ENCODE data around the gene AVEN. TPM values are rescaled to one million over a fixed set of nuclear protein-coding genes. Genes with fewer than 3 reads are reported as not detected.

AVEN gene
- total RNA-seq, 2 donors from 2014 or later: 18.9 to 20.7 TPM

GRCh38 chr15:33963831-33964664, 75.0 kb downstream of the AVEN start:
- Histone ChIP-seq H3K9me3 (ENCODE audit: control insufficient read depth, low read length) (no peaks in the 10 kb centered on the region), H3K9ac (ENCODE audit: extremely low read depth, low read length, poor library complexity, severe bottlenecking) (no peak overlapping the region), H3K4me3 (ENCODE audit: low read length) (no peak overlapping the region), H3K27me3 (ENCODE audit: control insufficient read depth, insufficient read depth, low read length, poor library complexity, severe bottlenecking) (no peaks in the 10 kb centered on the region), H3K27ac (ENCODE audit: low read depth, low read length) (no peak overlapping the region), H3K36me3 (ENCODE audit: control insufficient read depth, insufficient read depth, low read length) (no peaks in the 10 kb centered on the region), H3K4me1 (ENCODE audit: control insufficient read depth, insufficient read depth, low read length) (peaks cover 5% of the 10 kb centered on the region)
- peaks cover 10% of the 10 kb centered on the region for H3K4me1 Mint-ChIP-seq
- no peaks in the 10 kb centered on the region for H3K36me3 Mint-ChIP-seq (ENCODE audit: low read depth)
- WGBS, 2 experiments (ENCODE audit: insufficient coverage in 1 of 2, insufficient read length in 1 of 2): 70% methylated on average over 5 of the region's 8 CpGs; no CpG with 5 or more reads in 1 of the 2 experiments
- H3K27ac Mint-ChIP-seq: no peak overlapping the region
- peak; percentile 90 for TF ChIP-seq CTCF (conservative IDR thresholded peaks at IDR 0.05)
- no peak for DNase-seq
- H3K9me3 Mint-ChIP-seq: no peaks in the 10 kb centered on the region
- H3K4me3 Mint-ChIP-seq: no peak overlapping the region
- H3K27me3 Mint-ChIP-seq (ENCODE audit: insufficient read depth): no peaks in the 10 kb centered on the region

- Histone ChIP-seq H3K27me3 (ENCODE audit: control insufficient read depth, insufficient read depth, low read length, poor library complexity, severe bottlenecking) (no peaks in the 10 kb centered on the region), H3K4me1 (ENCODE audit: control insufficient read depth, insufficient read depth, low read length) (no peaks in the 10 kb centered on the region), H3K9ac (ENCODE audit: extremely low read depth, low read length, poor library complexity, severe bottlenecking) (no peak overlapping the region), H3K4me3 (ENCODE audit: low read length) (no peak overlapping the region), H3K27ac (ENCODE audit: low read depth, low read length) (no peak overlapping the region), H3K9me3 (ENCODE audit: control insufficient read depth, low read length) (no peaks in the 10 kb centered on the region), H3K36me3 (ENCODE audit: control insufficient read depth, insufficient read depth, low read length) (no peaks in the 10 kb centered on the region)
- H3K4me1 Mint-ChIP-seq: no peaks in the 10 kb centered on the region
- no peaks in the 10 kb centered on the region for H3K9me3 Mint-ChIP-seq
- no peaks in the 10 kb centered on the region for H3K36me3 Mint-ChIP-seq (ENCODE audit: low read depth)
- no peak overlapping the region for H3K27ac Mint-ChIP-seq
- no peak for DNase-seq
- TF ChIP-seq CTCF (conservative IDR thresholded peaks at IDR 0.05): no peak
- H3K4me3 Mint-ChIP-seq: no peak overlapping the region
- H3K27me3 Mint-ChIP-seq (ENCODE audit: insufficient read depth): no peaks in the 10 kb centered on the region
- 98 to 100% methylated on average over 1 to 3 of the region's 3 CpGs for WGBS, 2 experiments (ENCODE audit: insufficient coverage in 1 of 2, insufficient read length in 1 of 2)
Measured at GRCh38 chr15:33960549-33960935, 78.5 kb downstream of the AVEN start.

- Mint-ChIP-seq H3K9me3 (no peaks in the 10 kb centered on the region), H3K4me1 (no peaks in the 10 kb centered on the region), H3K27ac (no peak overlapping the region), H3K4me3 (no peak overlapping the region), H3K36me3 (ENCODE audit: low read depth) (no peaks in the 10 kb centered on the region), H3K27me3 (ENCODE audit: insufficient read depth) (no peaks in the 10 kb centered on the region)
- H3K4me3 ChIP-seq (ENCODE audit: low read length): no peak overlapping the region
- no peaks in the 10 kb centered on the region for H3K36me3 ChIP-seq (ENCODE audit: control insufficient read depth, insufficient read depth, low read length)
- no peaks in the 10 kb centered on the region for H3K27me3 ChIP-seq (ENCODE audit: control insufficient read depth, insufficient read depth, low read length, poor library complexity, severe bottlenecking)
- 85% methylated on average over 5 of the region's 7 CpGs; no CpG with 5 or more reads in 1 of the 2 experiments for WGBS, 2 experiments (ENCODE audit: insufficient coverage in 1 of 2, insufficient read length in 1 of 2)
- no peak for DNase-seq
- no peak overlapping the region for H3K27ac ChIP-seq (ENCODE audit: low read depth, low read length)
- no peak overlapping the region for H3K9ac ChIP-seq (ENCODE audit: extremely low read depth, low read length, poor library complexity, severe bottlenecking)
- H3K9me3 ChIP-seq (ENCODE audit: control insufficient read depth, low read length): no peaks in the 10 kb centered on the region
- no peaks in the 10 kb centered on the region for H3K4me1 ChIP-seq (ENCODE audit: control insufficient read depth, insufficient read depth, low read length)
- TF ChIP-seq CTCF (conservative IDR thresholded peaks at IDR 0.05): no peak
Measured at GRCh38 chr15:33959844-33960548, 79.0 kb downstream of the AVEN start.

All from endodermal cell (in vitro differentiated cells).